Measurements from ENCODE around the gene PML. TPM values are rescaled to one million over a fixed set of nuclear protein-coding genes. Genes with fewer than 3 reads are reported as not detected.

The PML gene
- polyA plus RNA-seq, 1 of the 3 experiments (the other 2 are of a cell fraction), result 18.4 TPM

GRCh38 chr15:74007820-74008371, 13.4 kb downstream of the PML start (continued):
- no peak for TF ChIP-seq ZBTB33 (IDR thresholded peaks at IDR 0.05; ENCODE audit: borderline replicate concordance, low read depth)
- no peak for TF ChIP-seq EP300 (IDR thresholded peaks at IDR 0.05; ENCODE audit: borderline replicate concordance in 1 of 2, low read depth in 1 of 2, low read length in 1 of 2)
- TF ChIP-seq TEAD4 (IDR thresholded peaks at IDR 0.05; ENCODE audit: borderline replicate concordance, insufficient read depth), result no peak
- no peak for TF ChIP-seq RAD21 (IDR thresholded peaks at IDR 0.05; ENCODE audit: low read length)
- TF ChIP-seq POLR2AphosphoS5 (IDR thresholded peaks at IDR 0.05; ENCODE audit: low read depth, low read length), result no peak
- TF ChIP-seq RFX5 (IDR thresholded peaks at IDR 0.05; ENCODE audit: low read length), result no peak
- TF ChIP-seq YY1 (IDR thresholded peaks at IDR 0.05; ENCODE audit: low read depth), result no peak
- no peak for TF ChIP-seq RXRA (IDR thresholded peaks at IDR 0.05; ENCODE audit: borderline replicate concordance, low read depth)
- no peak for TF ChIP-seq RCOR1 (IDR thresholded peaks at IDR 0.05; ENCODE audit: low read length)

GRCh38 chr15:74008901-74009300, 14.4 kb downstream of the PML start:
- peaks cover 8 to 23% of the 10 kb centered on the region in 2 experiments for H3K36me3 ChIP-seq (replicated peaks in 1 of 2; ENCODE audit: control insufficient read depth in 1 of 2, insufficient read depth in 2 of 2, low read length in 1 of 2)
- H3K9ac ChIP-seq, result no peak overlapping the region
- peaks cover 17% of the 10 kb centered on the region for H4K20me1 ChIP-seq (ENCODE audit: insufficient read depth)
- no peaks in the 10 kb centered on the region for H3K9me2 ChIP-seq
- peaks cover 6% of the 10 kb centered on the region for H3F3A ChIP-seq (replicated peaks; ENCODE audit: insufficient read depth)
- no peak overlapping the region for H3K4me2 ChIP-seq
- ChIA-PET CTCF (no interaction called here), POLR2A (no interaction called here)
- no peaks in the 10 kb centered on the region for H3K27me3 ChIP-seq (ENCODE audit: insufficient read depth)
- 95% methylated on average over 3 of the region's 3 CpGs for WGBS (ENCODE audit: low lambda C conversion rate)
- TF ChIP-seq TCF12 (IDR thresholded peaks at IDR 0.05) (no peak), FOXM1 (IDR thresholded peaks at IDR 0.05; ENCODE audit: low read depth) (no peak), EP300 (IDR thresholded peaks at IDR 0.05; ENCODE audit: borderline replicate concordance in 1 of 2, low read depth in 1 of 2, low read length in 1 of 2) (no peak), MXI1 (IDR thresholded peaks at IDR 0.05; ENCODE audit: low read depth, low read length) (no peak), RAD21 (IDR thresholded peaks at IDR 0.05; ENCODE audit: low read length) (no peak), ELF1 (IDR thresholded peaks at IDR 0.05) (no peak), FOXJ3 (CRISPR knock-in tag; IDR thresholded peaks at IDR 0.05) (no peak)
- H3K4me1 ChIP-seq (ENCODE audit: control insufficient read depth in 1 of 2, insufficient read depth in 2 of 2, low read depth in 1 of 2, low read length in 1 of 2), result peaks cover 0 to 4% of the 10 kb centered on the region in 2 experiments; a peak in 1 of 4 replicates
- no peak overlapping the region for H3K4me3 ChIP-seq (ENCODE audit: low read depth in 2 of 2, low read length in 1 of 2)
- no peaks in the 10 kb centered on the region for H3K9me3 ChIP-seq
- no peak for DNase-seq
- no peak overlapping the region for H3K27ac ChIP-seq (ENCODE audit: low read depth in 2 of 2, low read length in 1 of 2)
- H3K79me2 ChIP-seq (ENCODE audit: insufficient read depth), result peaks cover 96% of the 10 kb centered on the region
- no peak overlapping the region for H2AFZ ChIP-seq (ENCODE audit: low read depth)

- no peak overlapping the region for H3K4me2 ChIP-seq
- ChIA-PET POLR2A (no interaction called here), CTCF (interaction anchor here (1.4 to 2.0 kb wide), 2 partner anchors 15 to 18 kb away, joined by 5 to 8 read pairs; no protein-coding TSS in a partner anchor)
- H3F3A ChIP-seq (replicated peaks; ENCODE audit: insufficient read depth), result peaks cover 6% of the 10 kb centered on the region
- peaks cover 90% of the 10 kb centered on the region for H3K79me2 ChIP-seq (ENCODE audit: insufficient read depth)
- no peaks in the 10 kb centered on the region for H3K9me2 ChIP-seq
- peaks cover 15% of the 10 kb centered on the region for H4K20me1 ChIP-seq (ENCODE audit: insufficient read depth)
- H2AFZ ChIP-seq (ENCODE audit: low read depth), result no peak overlapping the region
- no peak for DNase-seq
- no peaks in the 10 kb centered on the region for H3K9me3 ChIP-seq
- no peak overlapping the region for H3K27ac ChIP-seq (ENCODE audit: low read depth in 2 of 2, low read length in 1 of 2)
- H3K4me3 ChIP-seq (ENCODE audit: low read depth in 2 of 2, low read length in 1 of 2), result no peak overlapping the region
- WGBS (ENCODE audit: low lambda C conversion rate), result 83% methylated on average over 2 of the region's 2 CpGs
- H3K9ac ChIP-seq, result no peak overlapping the region
- H3K4me1 ChIP-seq (ENCODE audit: control insufficient read depth in 1 of 2, insufficient read depth in 2 of 2, low read depth in 1 of 2, low read length in 1 of 2), result peaks cover 0 to 4% of the 10 kb centered on the region in 2 experiments; a peak in 1 of 4 replicates
- no peaks in the 10 kb centered on the region for H3K27me3 ChIP-seq (ENCODE audit: insufficient read depth)
- TF ChIP-seq NRF1 (IDR thresholded peaks at IDR 0.05; ENCODE audit: low read depth, low read length), result no peak
- TF ChIP-seq TCF12 (IDR thresholded peaks at IDR 0.05), result no peak
- no peak for TF ChIP-seq MXI1 (IDR thresholded peaks at IDR 0.05; ENCODE audit: low read depth, low read length)
- TF ChIP-seq TAF1 (IDR thresholded peaks at IDR 0.05; ENCODE audit: borderline replicate concordance, low read depth, low read length), result no peak
- no peak for TF ChIP-seq TEAD4 (IDR thresholded peaks at IDR 0.05; ENCODE audit: borderline replicate concordance, insufficient read depth)
- H3K36me3 ChIP-seq (replicated peaks in 1 of 2; ENCODE audit: control insufficient read depth in 1 of 2, insufficient read depth in 2 of 2, low read length in 1 of 2), result peaks cover 11 to 12% of the 10 kb centered on the region in 2 experiments
These were observed 16.5 kb downstream of the PML start for GRCh38 chr15:74010929-74011540.
